HCT116 (cell line): Measurements from ENCODE around the gene C1orf21.

ENCODE experiments used
- CEBPB ChIP-seq: IDR thresholded peaks from 2 replicates; pipeline ENCODE4 v1.6.1; 2012; ENCODE audit warnings: low read depth
- CTCF ChIP-seq, 3 experiments: fragments of 200-600 bp in 1 of 3; sonication (generic) in 1 of 3; IDR thresholded peaks in 2 of 3; conservative IDR thresholded peaks in 1 of 3; 2 replicates each; pipeline ENCODE4 v1.5.1; 2012 to 2017; ENCODE audit warnings: low read depth in 2 of 3, low read length in 2 of 3, antibody characterized with exemption in 1 of 3, borderline replicate concordance in 1 of 3, control low read depth in 1 of 3, mild to moderate bottlenecking in 1 of 3, mixed read lengths in 1 of 3, mixed run types in 1 of 3, moderate library complexity in 1 of 3; ENCODE audit not compliant: insufficient read depth in 1 of 3
- FOSL1 ChIP-seq: IDR thresholded peaks from 2 replicates; pipeline ENCODE4 v1.6.1; 2012; ENCODE audit warnings: low read depth
- POLR2A ChIP-seq: IDR thresholded peaks from 2 replicates; pipeline ENCODE4 v1.7.0; 2011; ENCODE audit warnings: borderline replicate concordance; ENCODE audit not compliant: insufficient read depth, insufficient read length; ENCODE audit errors: extremely low read depth
- REST ChIP-seq: IDR thresholded peaks from 2 replicates; pipeline ENCODE4 v1.6.1; 2012; ENCODE audit warnings: low read depth

- TF ChIP-seq CTCF (IDR thresholded peaks at IDR 0.05 in 2 of 3, conservative IDR thresholded peaks at IDR 0.05 in 1 of 3; ENCODE audit: borderline replicate concordance in 1 of 3, insufficient read depth in 1 of 3, low read depth in 2 of 3, low read length in 2 of 3): no peak
- TF ChIP-seq POLR2A: no peak
- TF ChIP-seq FOSL1: no peak
- no peak for TF ChIP-seq REST
- TF ChIP-seq CEBPB: no peak
Observed at GRCh38 chr1:184390889-184391288, 4.1 kb downstream of the C1orf21 start.
